ENCODE results near the gene GPHN.

DNA sequence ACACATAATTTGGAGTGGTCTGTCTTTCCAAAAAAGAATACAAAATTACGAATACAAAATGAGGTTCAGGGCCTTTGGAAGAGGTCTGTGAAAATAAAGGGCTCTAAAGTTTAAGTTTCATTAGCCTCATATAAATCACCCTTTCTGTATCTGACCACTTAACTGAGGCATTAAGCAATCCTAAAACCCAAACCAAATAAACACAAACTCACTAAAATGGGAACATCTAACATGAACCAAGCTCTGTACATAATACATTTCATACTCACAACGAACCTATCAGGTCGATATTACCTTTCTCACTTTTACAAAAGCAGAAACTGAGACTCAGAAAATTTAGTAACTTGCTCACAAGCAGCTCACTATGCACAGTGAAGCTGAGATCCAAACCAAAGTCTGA, 22.9 kb upstream of the GPHN start:
- TF ChIP-seq, protein P1, sequence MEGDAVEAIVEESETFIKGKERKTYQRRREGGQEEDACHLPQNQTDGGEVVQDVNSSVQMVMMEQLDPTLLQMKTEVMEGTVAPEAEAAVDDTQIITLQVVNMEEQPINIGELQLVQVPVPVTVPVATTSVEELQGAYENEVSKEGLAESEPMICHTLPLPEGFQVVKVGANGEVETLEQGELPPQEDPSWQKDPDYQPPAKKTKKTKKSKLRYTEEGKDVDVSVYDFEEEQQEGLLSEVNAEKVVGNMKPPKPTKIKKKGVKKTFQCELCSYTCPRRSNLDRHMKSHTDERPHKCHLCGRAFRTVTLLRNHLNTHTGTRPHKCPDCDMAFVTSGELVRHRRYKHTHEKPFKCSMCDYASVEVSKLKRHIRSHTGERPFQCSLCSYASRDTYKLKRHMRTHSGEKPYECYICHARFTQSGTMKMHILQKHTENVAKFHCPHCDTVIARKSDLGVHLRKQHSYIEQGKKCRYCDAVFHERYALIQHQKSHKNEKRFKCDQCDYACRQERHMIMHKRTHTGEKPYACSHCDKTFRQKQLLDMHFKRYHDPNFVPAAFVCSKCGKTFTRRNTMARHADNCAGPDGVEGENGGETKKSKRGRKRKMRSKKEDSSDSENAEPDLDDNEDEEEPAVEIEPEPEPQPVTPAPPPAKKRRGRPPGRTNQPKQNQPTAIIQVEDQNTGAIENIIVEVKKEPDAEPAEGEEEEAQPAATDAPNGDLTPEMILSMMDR (IDR thresholded peaks at IDR 0.05): no peak
- TF ChIP-seq POLR2A (IDR thresholded peaks at IDR 0.05) (no peak), POLR2AphosphoS5 (IDR thresholded peaks at IDR 0.05; ENCODE audit: insufficient read depth in 1 of 2, low read depth in 1 of 2) (no peak)
